ENCODE data around the gene SLC29A4.
A peak's percentile ranks its signal among the peaks of the same experiment; 100 is the strongest.
"Not testable (repeated sequence)": the region's sequence is repeated elsewhere in the genome, so short reads cannot be mapped to it uniquely, and the experiment has no call there.

The SLC29A4 gene

GRCh38 chr7:5294169-5294987 is 11.6 kb downstream of the SLC29A4 start:
- H3K27ac Mint-ChIP-seq (ENCODE audit: low read depth), result no peak overlapping the region
- peaks cover 6% of the 10 kb centered on the region for H3K9me3 Mint-ChIP-seq
- peaks cover 2% of the 10 kb centered on the region for H3K36me3 Mint-ChIP-seq (ENCODE audit: insufficient read depth)
- no peak for DNase-seq (ENCODE audit: low spot score in 2 of 2)
- no peaks in the 10 kb centered on the region for H3K27me3 Mint-ChIP-seq
- no peak for ATAC-seq (replicated peaks; ENCODE audit: extremely low read depth, poor library complexity, severe bottlenecking)
- peaks cover 8% of the 10 kb centered on the region for H3K4me1 Mint-ChIP-seq
- no peak overlapping the region for H3K4me3 Mint-ChIP-seq

GRCh38 chr7:5295039-5296014 is 12.6 kb downstream of the SLC29A4 start:
- H3K36me3 Mint-ChIP-seq (ENCODE audit: insufficient read depth), result peaks cover 2% of the 10 kb centered on the region

GRCh38 chr7:5296015-5296610 is 13.4 kb downstream of the SLC29A4 start:
- H3K27ac Mint-ChIP-seq (ENCODE audit: low read depth), result no peak overlapping the region
- no peak for DNase-seq (ENCODE audit: low spot score in 2 of 2)
- H3K27me3 Mint-ChIP-seq, result no peaks in the 10 kb centered on the region
- no peak for ATAC-seq (replicated peaks; ENCODE audit: extremely low read depth, poor library complexity, severe bottlenecking)
- H3K4me3 Mint-ChIP-seq, result peak overlapping the region; percentile 30
- peaks cover 8% of the 10 kb centered on the region for H3K4me1 Mint-ChIP-seq
- H3K9me3 Mint-ChIP-seq, result peaks cover 6% of the 10 kb centered on the region
- H3K36me3 Mint-ChIP-seq (ENCODE audit: insufficient read depth), result peaks cover 2% of the 10 kb centered on the region

More at GRCh38 chr7:5295039-5296014, 12.6 kb downstream of the SLC29A4 start:
- Mint-ChIP-seq H3K27me3 (no peaks in the 10 kb centered on the region), H3K4me1 (peaks cover 8% of the 10 kb centered on the region), H3K4me3 (peak overlapping the region; percentile 30), H3K27ac (ENCODE audit: low read depth) (no peak overlapping the region), H3K9me3 (peaks cover 6% of the 10 kb centered on the region)
- no peak for ATAC-seq (replicated peaks; ENCODE audit: extremely low read depth, poor library complexity, severe bottlenecking)
- no peak for DNase-seq (ENCODE audit: low spot score in 2 of 2)

GRCh38 chr7:5296611-5297226 is 14.0 kb downstream of the SLC29A4 start:
- ATAC-seq (replicated peaks; ENCODE audit: extremely low read depth, poor library complexity, severe bottlenecking), result peak; percentile 89
- Mint-ChIP-seq H3K27me3 (no peaks in the 10 kb centered on the region), H3K9me3 (peaks cover 6% of the 10 kb centered on the region), H3K27ac (ENCODE audit: low read depth) (peak overlapping the region; percentile 47), H3K4me3 (peak overlapping the region; percentile 77), H3K4me1 (peaks cover 8% of the 10 kb centered on the region), H3K36me3 (ENCODE audit: insufficient read depth) (peaks cover 2% of the 10 kb centered on the region)
- DNase-seq (ENCODE audit: low spot score in 2 of 2), result peak; percentile 46 to 60

GRCh38 chr7:5300366-5300765 is 17.6 kb downstream of the SLC29A4 start:
- Mint-ChIP-seq H3K27me3 (no peaks in the 10 kb centered on the region), H3K27ac (ENCODE audit: low read depth) (no peak overlapping the region), H3K36me3 (ENCODE audit: insufficient read depth) (peaks cover 2% of the 10 kb centered on the region), H3K9me3 (no peaks in the 10 kb centered on the region), H3K4me1 (peaks cover 8% of the 10 kb centered on the region), H3K4me3 (no peak overlapping the region)
- no peak for ATAC-seq (replicated peaks; ENCODE audit: extremely low read depth, poor library complexity, severe bottlenecking)
- no peak for DNase-seq (ENCODE audit: low spot score in 2 of 2)

- Mint-ChIP-seq H3K4me3 (no peak overlapping the region), H3K36me3 (ENCODE audit: insufficient read depth) (no peaks in the 10 kb centered on the region), H3K4me1 (no peaks in the 10 kb centered on the region), H3K27me3 (no peaks in the 10 kb centered on the region), H3K9me3 (no peaks in the 10 kb centered on the region), H3K27ac (ENCODE audit: low read depth) (no peak overlapping the region)
- no peak for ATAC-seq (replicated peaks; ENCODE audit: extremely low read depth, poor library complexity, severe bottlenecking)
- no peak for DNase-seq (ENCODE audit: low spot score in 2 of 2)
These were observed 19.8 kb downstream of the SLC29A4 start for GRCh38 chr7:5302577-5302976.

GRCh38 chr7:5303061-5303460 is 20.3 kb downstream of the SLC29A4 start:
- DNase-seq (ENCODE audit: low spot score in 2 of 2) (no peak), ATAC-seq (replicated peaks; ENCODE audit: extremely low read depth, poor library complexity, severe bottlenecking) (no peak)
- H3K27ac Mint-ChIP-seq (ENCODE audit: low read depth), result no peak overlapping the region
- no peaks in the 10 kb centered on the region for H3K36me3 Mint-ChIP-seq (ENCODE audit: insufficient read depth)
- H3K9me3 Mint-ChIP-seq, result no peaks in the 10 kb centered on the region
- no peak overlapping the region for H3K4me3 Mint-ChIP-seq
- no peaks in the 10 kb centered on the region for H3K4me1 Mint-ChIP-seq
- no peaks in the 10 kb centered on the region for H3K27me3 Mint-ChIP-seq

- H3K9me3 Mint-ChIP-seq, result no peaks in the 10 kb centered on the region
- no peaks in the 10 kb centered on the region for H3K27me3 Mint-ChIP-seq
- ATAC-seq (replicated peaks; ENCODE audit: extremely low read depth, poor library complexity, severe bottlenecking) (no peak), DNase-seq (ENCODE audit: low spot score in 2 of 2) (no peak)
- H3K27ac Mint-ChIP-seq (ENCODE audit: low read depth), result no peak overlapping the region
- H3K4me1 Mint-ChIP-seq, result no peaks in the 10 kb centered on the region
- no peak overlapping the region for H3K4me3 Mint-ChIP-seq
- H3K36me3 Mint-ChIP-seq (ENCODE audit: insufficient read depth), result peaks cover 2% of the 10 kb centered on the region
These were observed 21.1 kb downstream of the SLC29A4 start for GRCh38 chr7:5303591-5304505.

GRCh38 chr7:5305050-5305449 is 22.3 kb downstream of the SLC29A4 start:
- not testable (repeated sequence) for H3K27ac Mint-ChIP-seq (ENCODE audit: low read depth); DNase-seq (ENCODE audit: low spot score in 2 of 2); ATAC-seq (replicated peaks; ENCODE audit: extremely low read depth, poor library complexity, severe bottlenecking); H3K4me3 Mint-ChIP-seq; H3K36me3 Mint-ChIP-seq (ENCODE audit: insufficient read depth); H3K4me1 Mint-ChIP-seq; H3K9me3 Mint-ChIP-seq; H3K27me3 Mint-ChIP-seq

- H3K36me3 Mint-ChIP-seq (ENCODE audit: insufficient read depth), result peaks cover 12% of the 10 kb centered on the region
- DNase-seq (ENCODE audit: low spot score in 2 of 2); H3K27me3 Mint-ChIP-seq; H3K4me1 Mint-ChIP-seq; H3K9me3 Mint-ChIP-seq; ATAC-seq (replicated peaks; ENCODE audit: extremely low read depth, poor library complexity, severe bottlenecking); H3K4me3 Mint-ChIP-seq: not testable (repeated sequence)
- peak overlapping the region; percentile 12 for H3K27ac Mint-ChIP-seq (ENCODE audit: low read depth)
These were observed 24.7 kb downstream of the SLC29A4 start for GRCh38 chr7:5307221-5308142.

- no peak for DNase-seq (ENCODE audit: low spot score in 2 of 2)
- Mint-ChIP-seq H3K36me3 (ENCODE audit: insufficient read depth) (peaks cover 15% of the 10 kb centered on the region), H3K4me1 (no peaks in the 10 kb centered on the region), H3K27me3 (no peaks in the 10 kb centered on the region), H3K27ac (ENCODE audit: low read depth) (no peak overlapping the region), H3K4me3 (no peak overlapping the region), H3K9me3 (no peaks in the 10 kb centered on the region)
- ATAC-seq (replicated peaks; ENCODE audit: extremely low read depth, poor library complexity, severe bottlenecking), result no peak
These were observed 26.4 kb downstream of the SLC29A4 start for GRCh38 chr7:5309146-5309545.

Data from central memory CD8-positive, alpha-beta T cell (primary cell).